Inferior parietal cortex (tissue), 1 donor: ENCODE results near the gene EFCC1.

Experiments used
- DNase-seq: peaks from one replicate; pipeline ENCODE4 v3.0.0-alpha.2; 2016; ENCODE audit errors: extremely low spot score

Gene EFCC1

DNA sequence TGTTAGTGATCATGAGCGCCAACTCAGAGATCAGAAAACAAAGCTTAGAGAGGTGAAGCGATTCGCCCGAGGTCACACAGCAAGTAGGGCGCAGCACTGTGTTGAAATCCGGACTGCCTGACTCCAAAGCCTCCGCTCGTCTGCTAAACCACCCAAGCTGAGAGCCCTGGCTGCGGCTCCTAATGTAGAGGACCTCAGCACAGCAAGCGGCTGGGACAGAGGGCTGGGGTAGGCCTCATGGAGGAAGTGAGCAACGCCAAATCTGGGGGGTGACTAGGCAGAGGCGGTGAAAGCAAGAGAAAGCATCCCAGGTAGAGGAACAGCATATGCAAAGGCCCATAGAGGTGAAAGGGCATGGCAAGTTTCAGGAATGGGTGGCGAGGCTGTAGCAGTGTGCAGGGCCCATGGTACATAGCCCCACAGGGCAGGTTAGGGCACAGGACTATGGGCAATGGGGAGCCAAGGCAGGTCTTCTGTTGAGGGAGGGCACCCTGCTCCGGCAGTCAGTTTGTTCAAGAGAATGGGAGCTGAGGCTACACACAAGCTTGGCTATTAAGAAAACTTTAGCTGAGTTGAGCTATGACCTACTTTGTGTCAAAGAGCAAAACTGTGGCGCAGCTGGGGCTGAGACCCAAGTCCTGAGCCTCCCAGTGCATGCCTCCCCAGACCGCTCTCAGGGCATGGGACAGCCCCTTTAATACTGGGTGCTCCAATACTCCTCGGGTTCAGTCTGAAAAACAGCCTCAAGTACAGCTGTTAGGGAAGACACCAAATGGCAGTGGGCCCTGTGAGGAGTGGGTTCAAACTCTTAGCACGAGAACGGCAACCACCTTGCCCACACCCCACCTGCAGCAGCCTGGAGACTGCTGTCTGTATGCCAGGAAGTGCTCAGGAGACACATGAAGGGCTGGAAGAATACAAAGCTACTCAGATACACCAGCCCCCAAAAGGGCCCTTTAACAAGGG lies 6.2 kb upstream of the EFCC1 start:
- no peak for DNase-seq

DNA sequence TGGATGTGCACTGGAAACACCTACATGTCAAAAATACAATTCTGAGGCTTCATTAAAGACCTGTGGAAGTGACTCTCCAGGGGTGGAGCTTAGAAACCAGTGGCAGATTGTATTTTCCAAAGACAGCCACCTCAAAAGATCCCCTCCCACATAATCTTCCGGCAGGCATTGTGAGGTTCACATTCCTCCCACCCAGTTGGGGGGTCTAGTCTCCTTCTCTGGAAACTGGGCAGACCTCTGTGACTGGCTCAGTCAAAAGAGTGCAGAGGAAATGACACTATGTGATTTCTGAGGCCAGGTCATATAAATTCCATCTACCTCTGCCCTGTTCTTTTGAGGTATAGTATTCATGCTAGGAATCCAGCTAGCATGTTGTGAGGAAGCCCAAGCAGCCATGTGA lies 5.4 kb upstream of the EFCC1 start:
- DNase-seq, result no peak

DNA sequence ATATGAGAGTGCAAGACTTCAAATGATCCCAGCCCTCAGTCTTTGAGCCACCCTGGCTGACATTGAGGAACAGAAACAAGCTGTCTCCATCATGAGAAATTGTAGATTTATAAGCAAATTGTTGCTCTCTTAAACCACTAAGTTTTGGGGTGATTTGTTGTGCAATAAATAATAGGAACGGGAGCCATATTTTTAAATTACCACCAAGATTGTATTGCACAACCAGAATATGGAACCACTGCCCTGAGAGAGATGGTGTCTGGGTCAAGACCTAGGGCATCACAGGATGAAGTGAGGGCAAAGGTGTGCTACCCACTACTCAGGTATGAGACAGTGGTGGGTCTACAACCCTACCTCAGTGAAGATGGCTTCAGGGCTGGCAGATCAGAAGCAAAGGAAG lies 4.9 kb upstream of the EFCC1 start:
- DNase-seq, result no peak

DNA sequence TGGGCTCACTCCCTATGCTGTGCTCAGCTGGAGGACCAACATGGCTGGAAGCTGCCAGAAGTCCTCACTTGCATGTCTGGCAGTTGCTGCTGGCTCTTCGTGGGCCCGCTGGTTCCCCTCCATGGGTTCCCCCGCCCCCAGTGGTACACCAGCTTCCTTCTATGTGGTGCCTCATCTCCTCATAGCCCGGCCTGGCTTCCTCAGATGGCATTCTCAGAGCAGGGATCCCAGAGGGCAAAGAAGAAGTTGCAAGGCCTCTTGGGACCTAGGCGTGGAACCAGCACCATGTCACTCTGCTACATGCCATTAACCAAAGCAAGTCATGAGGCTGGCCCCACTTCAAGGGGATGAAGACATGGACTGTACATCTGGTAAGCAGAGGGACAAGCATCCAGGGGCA lies 4.4 kb upstream of the EFCC1 start:
- DNase-seq, result no peak

DNA sequence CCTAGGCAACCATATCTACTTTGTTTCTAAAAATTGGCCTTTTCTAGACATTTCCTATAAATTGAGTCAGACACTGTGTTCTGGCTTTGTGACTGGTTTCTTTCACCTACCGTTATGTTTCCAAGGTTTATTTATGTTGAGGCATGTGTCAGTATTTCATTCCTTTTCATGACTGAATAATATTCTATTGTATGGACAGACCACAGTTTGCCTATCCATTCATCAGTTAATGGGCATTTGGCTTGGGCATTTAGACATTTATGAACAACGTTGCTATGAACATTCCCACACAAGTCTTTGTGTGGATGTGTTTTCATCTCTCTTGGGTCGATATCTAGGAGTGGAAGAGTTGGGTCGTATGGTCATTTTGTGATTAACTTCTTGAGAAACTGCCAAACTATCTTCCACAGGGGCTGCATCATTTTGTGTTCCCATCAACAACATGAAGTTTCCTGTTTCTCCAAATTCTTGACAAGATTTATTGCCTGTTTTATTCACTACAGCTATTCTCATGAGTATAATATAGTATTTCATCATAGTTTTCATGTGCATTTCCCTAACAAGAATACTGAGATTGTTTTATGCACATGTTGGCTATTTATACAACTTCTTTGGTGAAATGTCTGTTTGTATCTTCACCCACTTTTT lies 3.5 kb upstream of the EFCC1 start:
- no peak for DNase-seq

DNA sequence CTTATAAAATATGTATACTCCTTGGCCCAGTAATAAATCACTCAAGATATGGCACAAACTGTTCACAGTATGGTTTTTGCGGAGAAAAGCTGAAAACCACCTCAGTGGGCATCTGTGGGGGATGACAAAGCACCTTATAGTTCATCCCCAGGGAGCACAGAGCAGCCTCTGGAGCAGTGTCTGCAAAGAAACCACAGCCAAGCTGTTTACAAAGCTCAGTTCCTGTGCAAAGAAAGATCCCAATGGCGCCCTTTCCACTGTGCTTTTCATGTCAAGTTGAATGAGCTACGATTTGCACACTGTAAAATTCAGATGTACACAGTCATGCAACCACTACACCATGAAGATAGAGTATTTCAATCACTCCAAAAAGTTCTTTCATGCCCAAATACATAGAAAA lies 2.5 kb upstream of the EFCC1 start:
- DNase-seq, result no peak

DNA sequence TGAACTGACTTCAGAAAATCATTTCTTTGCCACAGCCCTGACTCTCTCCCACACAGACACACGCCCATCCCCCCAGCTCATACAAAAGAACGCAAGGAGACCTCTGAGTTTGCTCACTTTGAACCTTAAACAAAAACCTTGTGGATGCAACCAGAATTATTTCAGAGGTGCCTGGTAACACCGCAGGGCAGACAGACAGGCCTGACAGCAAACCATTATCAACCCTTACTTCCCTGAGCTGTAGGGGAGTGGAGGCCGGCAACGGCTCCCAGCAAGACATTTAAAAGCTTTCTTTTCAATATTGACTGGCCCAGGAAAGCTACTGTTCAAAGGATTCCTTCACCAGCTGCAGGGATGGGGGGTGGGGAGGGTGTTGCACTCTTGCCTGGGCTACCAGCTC lies 2.0 kb upstream of the EFCC1 start:
- no peak for DNase-seq

DNA sequence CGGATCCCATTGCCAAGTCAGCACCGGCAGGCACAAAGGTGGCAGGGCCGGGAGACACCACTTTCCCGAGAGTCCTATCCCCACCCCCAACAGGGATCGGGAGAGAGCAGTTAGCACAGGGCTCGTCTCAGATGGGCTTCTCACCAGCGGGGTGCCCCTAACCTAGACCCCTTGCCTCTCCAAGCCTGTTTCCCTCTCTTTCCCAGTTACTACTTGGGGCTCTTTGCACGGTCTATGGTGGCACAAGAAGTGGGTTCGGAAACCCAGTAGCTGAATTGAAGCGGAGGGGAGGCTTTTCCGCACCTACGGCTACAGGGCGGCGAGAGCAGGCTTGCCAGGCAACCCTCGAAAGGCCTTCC lies 383 bp upstream of the EFCC1 start:
- DNase-seq, result no peak

DNA sequence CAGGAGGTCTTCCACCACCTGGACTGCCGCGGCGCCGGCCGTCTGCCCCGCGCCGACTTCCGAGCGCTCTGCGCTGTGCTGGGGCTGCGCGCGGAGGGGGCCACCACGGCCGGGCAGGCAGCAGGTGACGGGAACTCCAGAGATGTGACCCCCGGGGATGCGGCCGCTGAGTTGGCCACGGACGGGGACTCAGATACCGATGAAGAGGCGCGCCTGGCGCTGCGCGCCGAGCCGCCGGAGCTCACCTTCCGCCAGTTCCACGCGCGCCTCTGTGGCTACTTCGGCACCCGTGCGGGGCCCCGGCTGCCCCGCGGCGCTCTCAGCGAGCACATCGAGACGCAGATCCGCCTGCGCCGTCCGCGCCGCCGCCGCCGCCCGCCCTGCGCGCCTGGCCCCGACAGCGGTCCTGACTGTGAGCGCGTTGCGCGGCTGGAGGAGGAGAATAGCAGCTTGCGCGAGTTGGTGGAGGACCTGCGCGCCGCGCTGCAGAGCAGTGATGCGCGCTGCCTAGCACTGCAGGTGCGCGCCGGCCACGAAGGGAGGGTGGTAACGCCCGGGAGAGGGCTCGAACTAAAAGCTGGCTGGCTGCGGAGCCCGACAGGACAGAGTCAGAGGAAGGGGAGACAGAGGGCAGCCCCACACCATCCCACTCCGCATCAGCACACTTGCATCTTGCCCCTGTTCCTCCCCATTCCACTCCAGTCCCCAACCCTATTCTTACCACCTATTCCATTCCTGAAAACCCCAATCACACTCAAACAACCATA lies 885 bp downstream of the EFCC1 start:
- DNase-seq, result no peak

DNA sequence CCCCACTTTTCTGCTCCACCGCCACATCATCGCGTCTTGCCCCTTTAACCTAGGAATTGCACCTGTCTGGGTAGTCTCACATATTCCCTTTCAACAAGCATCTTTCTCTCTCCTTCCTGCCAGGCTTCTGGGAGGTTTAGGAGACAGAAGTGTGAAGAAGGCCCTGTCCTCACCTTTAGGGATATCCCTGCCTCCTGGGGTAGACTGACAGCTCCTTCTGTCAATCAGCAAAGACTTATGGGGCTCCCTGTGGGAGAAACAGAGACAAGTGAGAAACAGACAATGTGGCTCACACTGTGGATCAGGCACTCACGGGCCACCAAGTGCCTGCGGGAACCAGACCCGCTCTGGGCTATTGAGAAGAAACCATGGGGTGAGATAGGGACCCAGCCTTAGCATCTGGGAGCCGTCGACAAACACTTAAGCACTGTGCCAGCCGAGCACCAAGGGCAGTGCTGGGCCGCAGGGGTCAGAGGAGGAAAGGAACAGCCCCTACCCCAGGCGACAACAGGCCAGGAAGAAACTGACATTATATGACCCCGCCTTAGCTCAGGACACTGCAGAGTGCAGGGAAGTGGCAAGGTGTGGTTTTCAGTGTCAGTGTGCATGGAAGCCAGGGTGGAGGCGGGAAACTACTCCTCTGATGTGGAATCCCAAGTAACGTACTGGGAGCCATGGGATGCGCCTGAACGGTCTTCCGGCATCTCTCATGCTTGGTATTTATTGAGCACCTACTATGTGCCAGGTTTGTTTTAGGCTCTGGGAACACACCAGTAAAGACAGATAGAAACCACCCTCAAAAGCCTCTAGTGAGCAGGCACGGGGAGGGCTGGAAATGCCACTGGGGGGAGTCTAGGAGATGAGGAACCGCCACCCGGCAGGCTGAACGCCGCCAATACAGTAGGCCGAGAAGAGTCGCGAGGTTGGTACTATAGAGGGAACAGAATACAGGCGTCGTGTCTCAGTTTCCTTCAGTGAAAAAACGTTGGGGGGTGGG lies 1.8 kb downstream of the EFCC1 start:
- DNase-seq, result no peak

DNA sequence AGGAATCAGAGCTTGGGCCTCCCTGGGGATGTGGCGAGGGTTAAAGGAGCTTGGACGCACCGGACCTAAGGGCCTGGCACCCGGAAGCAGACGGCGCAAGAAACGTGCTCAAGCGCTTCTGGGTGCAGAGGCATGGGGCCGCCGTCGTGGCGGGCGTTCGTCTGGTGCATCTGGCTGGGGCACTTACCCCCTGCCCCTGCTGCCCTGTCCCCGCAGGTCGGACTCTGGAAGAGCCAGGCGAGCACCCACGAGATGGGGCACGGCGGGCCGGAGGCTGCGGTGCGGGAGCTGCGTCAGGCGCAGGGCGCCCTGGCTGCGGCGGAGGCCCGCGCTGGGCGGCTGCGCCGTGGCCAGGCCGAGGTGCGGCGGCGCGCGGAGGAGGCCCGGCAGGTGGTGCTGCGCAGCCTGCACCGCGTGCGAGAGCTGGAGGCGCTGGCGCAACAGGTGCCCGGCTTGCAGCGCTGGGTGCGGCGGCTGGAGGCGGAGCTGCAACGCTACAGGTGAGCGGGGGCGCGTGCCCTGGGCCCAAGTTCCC lies 2.5 kb downstream of the EFCC1 start:
- DNase-seq, result no peak

DNA sequence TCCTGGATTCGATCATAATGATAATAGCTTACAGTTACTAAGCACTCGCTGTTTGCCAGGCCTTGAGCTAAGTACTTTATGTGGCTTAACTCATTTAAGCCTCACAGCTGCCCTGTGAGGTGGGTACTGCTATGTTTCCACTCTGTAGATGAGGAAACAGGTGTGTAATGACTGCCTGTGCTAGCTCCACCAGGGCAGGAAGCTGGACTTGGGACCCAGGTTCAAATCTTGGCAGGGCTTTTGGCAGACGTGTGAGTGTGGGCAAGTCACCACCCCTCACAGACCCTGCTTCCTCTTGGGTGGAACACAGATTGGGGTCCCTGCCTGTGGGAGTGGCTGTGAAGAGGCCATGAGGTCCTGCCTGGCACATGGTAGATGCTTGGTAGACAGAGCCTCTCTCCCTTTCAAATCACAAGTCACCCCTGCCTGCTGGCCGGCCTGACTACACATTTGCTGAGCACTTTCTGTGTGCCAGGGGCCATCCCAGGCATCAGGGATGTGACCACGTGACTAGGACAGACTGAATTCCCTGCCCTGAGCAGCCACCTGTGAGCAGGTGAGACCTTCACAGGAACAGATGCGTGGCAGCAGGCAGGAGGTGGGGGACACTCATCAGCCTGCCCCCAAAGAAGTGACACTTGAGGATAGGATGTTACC lies 3.7 kb downstream of the EFCC1 start:
- DNase-seq, result no peak

DNA sequence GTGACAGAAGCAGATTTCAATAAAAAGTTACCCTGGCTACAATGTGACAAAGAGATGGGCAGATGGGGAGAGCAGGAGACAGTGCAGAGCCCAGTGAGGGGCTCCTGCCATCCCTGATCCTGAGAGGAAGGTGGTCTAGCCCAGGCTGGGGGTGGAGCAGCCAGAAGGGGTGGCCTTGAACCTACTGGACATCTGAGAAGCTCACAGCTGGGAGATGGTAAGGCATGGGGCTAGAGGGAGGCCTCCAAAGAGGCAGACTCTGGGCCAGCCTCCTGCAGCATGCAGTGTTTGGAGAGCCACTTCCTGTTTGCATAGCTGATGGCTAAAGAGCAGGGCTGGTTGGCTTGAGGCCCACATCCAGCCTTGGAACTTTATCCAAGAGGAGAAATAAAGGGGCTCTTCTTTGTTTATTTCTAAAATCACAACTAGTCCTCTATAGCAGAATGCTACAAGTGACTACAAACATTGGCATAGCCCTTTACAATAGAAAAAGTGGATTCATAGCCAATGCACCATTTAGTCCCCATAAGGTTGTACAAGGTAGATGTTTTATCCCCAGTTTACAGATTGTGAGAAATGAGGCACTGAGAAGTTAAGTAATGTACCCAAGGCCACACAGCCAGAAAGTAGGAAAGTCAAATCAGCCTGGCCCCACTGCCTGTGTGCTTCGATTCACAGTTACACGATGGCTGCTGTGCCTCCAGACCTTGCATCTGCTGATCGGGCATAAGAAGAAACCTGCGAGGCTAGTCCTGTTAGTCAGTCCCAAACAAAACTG lies 4.6 kb downstream of the EFCC1 start:
- no peak for DNase-seq

DNA sequence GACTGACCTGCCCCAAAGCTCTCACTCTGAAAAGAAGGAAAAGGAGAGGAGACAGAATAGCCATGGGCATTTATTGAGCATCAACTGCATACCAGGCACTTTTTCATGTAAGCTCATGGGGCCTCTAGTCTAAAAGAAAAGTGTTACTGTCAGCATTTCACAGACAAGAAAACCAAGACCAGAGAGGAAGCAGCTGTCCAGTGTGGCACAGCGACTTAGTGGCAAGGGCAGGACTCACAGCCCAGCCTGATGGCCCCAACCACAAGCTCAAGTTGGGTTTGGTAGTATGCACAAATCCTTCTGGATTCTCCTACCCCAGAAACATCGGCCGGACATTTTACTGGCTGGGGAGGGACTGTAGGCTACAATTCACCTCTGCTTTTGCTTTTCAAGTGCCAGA lies 5.8 kb downstream of the EFCC1 start:
- DNase-seq, result no peak

DNA sequence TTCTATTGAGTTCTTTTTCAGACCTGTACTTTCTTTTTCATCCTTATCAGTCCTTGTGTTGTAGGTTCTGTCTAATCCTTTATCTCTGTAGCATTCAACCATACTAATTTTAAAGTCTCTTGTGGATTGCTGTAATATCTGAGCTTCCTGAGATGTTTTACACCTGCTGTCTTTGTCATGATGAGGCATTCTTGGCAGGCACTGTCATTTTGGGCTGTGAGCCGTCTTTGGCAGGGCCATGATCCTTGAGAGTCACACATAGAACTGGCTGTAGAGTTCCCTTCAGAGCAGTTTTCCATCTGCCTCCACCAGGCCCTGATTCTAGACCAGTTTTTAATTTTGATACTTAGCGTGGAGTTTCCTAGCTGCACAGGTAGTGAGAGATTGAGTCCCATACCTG lies 6.7 kb downstream of the EFCC1 start:
- DNase-seq, result no peak

DNA sequence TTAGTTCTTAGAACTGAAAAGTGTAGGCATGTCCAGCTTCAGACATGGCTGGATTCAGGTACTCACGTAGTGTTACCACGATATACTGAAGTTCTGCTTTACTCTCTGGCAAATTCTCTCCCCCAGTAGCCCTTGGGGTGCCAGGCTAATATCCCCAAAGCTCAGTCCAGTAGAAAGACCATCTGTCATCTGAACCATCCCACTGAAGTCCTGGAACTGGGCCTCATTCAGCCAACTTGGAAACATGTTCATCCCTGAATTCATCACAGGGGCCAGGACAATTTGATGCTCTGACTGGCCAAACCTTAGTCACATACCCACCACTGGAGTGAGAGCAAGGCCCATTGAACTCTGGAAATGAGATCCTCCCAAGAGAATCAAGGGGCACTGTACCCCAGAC lies 8.2 kb downstream of the EFCC1 start:
- no peak for DNase-seq

DNA sequence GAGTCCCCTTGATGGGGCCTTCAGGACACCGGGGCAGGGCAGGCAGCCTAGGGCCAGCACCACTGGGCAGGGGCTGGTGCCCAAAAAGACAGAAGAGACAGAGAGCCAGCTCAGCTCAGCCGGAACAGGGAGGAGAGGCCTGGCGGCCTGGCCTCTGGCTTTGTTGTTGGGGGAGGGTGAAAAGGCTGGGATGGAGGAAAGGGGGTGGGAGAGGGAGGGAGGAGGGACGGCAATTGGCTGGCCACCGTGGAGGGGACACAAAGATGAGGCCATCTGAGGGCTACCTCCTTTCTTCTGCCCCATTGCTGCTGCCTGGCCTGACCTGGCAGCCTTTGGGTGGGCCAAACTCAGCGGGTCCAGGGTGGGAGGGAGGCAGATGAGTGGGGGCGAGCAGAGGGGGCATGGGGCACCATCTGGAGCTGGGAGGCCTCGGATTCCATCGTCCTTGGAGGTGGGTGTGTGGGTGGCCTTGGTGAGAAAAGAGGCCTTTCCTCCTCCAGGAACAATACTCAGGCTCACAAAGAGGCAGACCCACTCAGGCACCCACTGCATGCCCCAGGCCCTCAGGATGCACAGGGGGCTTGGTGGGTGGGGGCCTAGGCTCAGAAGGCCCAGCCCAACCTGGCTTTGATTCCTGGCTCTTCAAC lies 9.3 kb downstream of the EFCC1 start:
- DNase-seq, result no peak

DNA sequence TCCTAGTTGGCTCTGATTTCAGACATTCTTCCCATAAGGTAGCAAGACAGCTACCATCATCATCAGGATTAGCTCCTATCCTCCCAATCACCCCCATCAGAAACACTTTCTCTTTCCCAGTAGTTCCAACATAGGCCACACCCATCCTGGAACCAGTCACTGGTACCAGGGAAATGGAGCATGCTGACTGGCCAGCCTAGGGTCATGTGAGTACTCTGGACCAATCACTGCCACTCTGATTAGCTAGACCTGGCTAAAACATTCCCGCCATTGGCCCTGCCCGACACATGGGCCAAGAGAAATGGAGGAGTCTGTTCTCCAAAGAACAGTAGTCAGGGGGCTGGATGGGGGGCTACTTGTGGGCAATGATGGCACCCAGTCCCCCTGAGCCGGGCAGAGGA lies 12.4 kb downstream of the EFCC1 start:
- no peak for DNase-seq

DNA sequence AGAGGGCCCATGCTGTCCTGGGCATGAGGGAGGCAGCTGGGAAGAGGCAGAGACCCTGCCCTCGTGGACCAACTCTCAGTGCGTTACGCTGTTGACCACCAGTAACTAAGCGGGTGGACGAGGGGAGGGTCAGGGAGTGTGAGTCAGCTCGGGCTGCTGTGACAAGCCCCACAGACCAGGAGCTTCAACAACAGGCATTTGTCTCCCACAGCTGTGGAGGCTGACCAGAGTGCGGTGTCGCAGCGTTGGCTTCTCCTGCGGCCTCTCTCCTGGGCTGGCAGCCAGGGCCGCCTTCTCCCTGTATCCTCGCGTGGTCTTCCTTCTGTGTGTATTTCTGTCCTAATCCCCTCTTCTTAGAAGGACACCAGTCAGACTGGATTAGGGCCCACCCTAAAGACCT lies 13.0 kb downstream of the EFCC1 start:
- DNase-seq, result no peak
